Endodermal cell (in vitro differentiated cells): Measurements from ENCODE around the gene KIAA1671. TPM values are rescaled to one million over a fixed set of nuclear protein-coding genes. Genes with fewer than 3 reads are reported as not detected.

Experiments
- DNase-seq: peaks from one replicate; pipeline ENCODE4 v3.0.0-alpha.2; 2017
- H3K27ac ChIP-seq: 2 replicates; pipeline ENCODE4 v1.5.1; 2013; ENCODE audit warnings: mild to moderate bottlenecking, low read depth, low read length, moderate library complexity
- H3K27me3 ChIP-seq: 2 replicates; pipeline ENCODE4 v1.6.1; 2013; ENCODE audit warnings: mild to moderate bottlenecking, low read length, moderate library complexity; ENCODE audit not compliant: insufficient read depth, control insufficient read depth, poor library complexity, severe bottlenecking
- H3K36me3 ChIP-seq: 2 replicates; pipeline ENCODE4 v1.7.0; 2013; ENCODE audit warnings: mild to moderate bottlenecking, low read length, moderate library complexity; ENCODE audit not compliant: control insufficient read depth, insufficient read depth
- H3K4me1 ChIP-seq: one replicate; pipeline ENCODE4 v1.7.0; 2013; ENCODE audit warnings: low read length; ENCODE audit not compliant: control insufficient read depth, insufficient read depth
- H3K4me3 ChIP-seq: 2 replicates; pipeline ENCODE4 v1.5.1; 2013; ENCODE audit warnings: mild to moderate bottlenecking, low read length, moderate library complexity
- H3K9ac ChIP-seq: 2 replicates; pipeline ENCODE4 v1.6.1; 2013; ENCODE audit warnings: mild to moderate bottlenecking, low read length, moderate library complexity; ENCODE audit not compliant: poor library complexity, severe bottlenecking; ENCODE audit errors: extremely low read depth
- H3K9me3 ChIP-seq: 2 replicates; pipeline ENCODE4 v1.6.1; 2013; ENCODE audit warnings: mild to moderate bottlenecking, low read length, moderate library complexity; ENCODE audit not compliant: control insufficient read depth
- H3K27ac Mint-ChIP-seq: 2 replicates; pipeline ENCODE4 v1.8.0; 2020; ENCODE audit warnings: mixed read lengths
- H3K27me3 Mint-ChIP-seq: 2 replicates; pipeline ENCODE4 v1.8.0; 2021; ENCODE audit warnings: mild to moderate bottlenecking, mixed read lengths; ENCODE audit not compliant: insufficient read depth
- H3K36me3 Mint-ChIP-seq: 2 replicates; pipeline ENCODE4 v1.8.0; 2020; ENCODE audit warnings: low read depth, mixed read lengths
- H3K4me1 Mint-ChIP-seq: 2 replicates; pipeline ENCODE4 v1.8.0; 2020; ENCODE audit warnings: mixed read lengths
- H3K4me3 Mint-ChIP-seq: 2 replicates; pipeline ENCODE4 v1.8.0; 2020; ENCODE audit warnings: mild to moderate bottlenecking, moderate library complexity, mixed read lengths
- H3K9me3 Mint-ChIP-seq: 2 replicates; pipeline ENCODE4 v1.8.0; 2020; ENCODE audit warnings: mild to moderate bottlenecking, mixed read lengths
- WGBS, 2 experiments: methylation state at CpG; one replicate each; pipeline versions ENCODE4 v1.1.5 to v1.1.7; 2013; ENCODE audit warnings: missing lambda C conversion rate in 2 of 2, mixed read lengths in 1 of 2; ENCODE audit not compliant: insufficient coverage in 1 of 2, insufficient read length in 1 of 2; 5-methylcytosine and 5-hydroxymethylcytosine counted together
- total RNA-seq, 2 donors: library from RNA; stranded (reverse); fragmentation: NEBNext Ultra II Directional in 1 of 2; extraction: Animal tissue kit (Norgen Biotek cat#: 25700) in 1 of 2; gene quantifications; 2 replicates in 1 of 2; 3 replicates in 1 of 2; pipeline ENCODE4 v1.2.1, GENCODE V29; 2021
- TF ChIP-seq, protein P1 (sequence below): fragments of 200-600 bp; sonication (generic); conservative IDR thresholded peaks from 2 replicates; pipeline ENCODE4 v1.5.0; 2021; ENCODE audit warnings: antibody characterized with exemption, mild to moderate bottlenecking

KIAA1671 gene
- total RNA-seq, 2 donors from 2014 or later = 38.8 to 43.7 TPM

DNA sequence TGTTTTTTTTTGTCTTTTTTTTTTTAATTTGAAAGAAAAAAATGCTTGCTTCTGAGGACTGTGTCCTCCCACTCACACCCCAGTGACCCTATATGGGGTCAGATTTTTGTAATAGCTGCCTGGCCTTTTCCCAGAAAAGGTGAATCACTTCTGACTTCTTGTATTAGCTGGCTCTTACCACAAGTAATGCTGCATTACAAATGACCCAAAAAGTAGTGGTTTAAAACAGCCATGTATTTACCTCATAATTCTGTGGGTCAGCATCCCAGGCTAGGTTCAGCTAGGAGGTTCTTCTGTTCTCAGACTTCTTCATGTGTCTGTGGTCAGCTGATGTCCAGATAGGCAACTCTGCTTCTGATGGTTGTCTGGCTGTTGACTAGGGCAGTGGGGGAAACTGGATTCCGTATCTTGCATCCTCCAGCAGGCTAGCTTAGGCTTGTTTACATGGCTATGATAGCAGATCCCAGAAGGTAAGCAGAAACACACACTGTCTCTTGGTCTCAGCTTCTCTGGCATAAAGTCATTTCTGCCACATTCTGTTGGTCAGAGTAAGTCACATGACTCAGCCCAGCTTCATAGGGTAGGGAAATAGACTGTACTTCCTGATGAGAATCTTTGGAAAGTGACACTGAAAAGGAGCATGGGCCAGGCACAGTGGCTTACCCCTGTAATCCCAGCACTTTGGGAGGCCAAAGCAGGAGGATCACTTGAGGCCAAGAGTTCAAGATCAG lies 25.5 kb upstream of the KIAA1671 start:
- Histone ChIP-seq H3K4me1 (no peaks in the 10 kb centered on the region), H3K27ac (no peak overlapping the region), H3K9ac (no peak overlapping the region), H3K27me3 (no peaks in the 10 kb centered on the region), H3K9me3 (no peaks in the 10 kb centered on the region), H3K4me3 (no peak overlapping the region), H3K36me3 (no peaks in the 10 kb centered on the region)
- TF ChIP-seq, protein P1, sequence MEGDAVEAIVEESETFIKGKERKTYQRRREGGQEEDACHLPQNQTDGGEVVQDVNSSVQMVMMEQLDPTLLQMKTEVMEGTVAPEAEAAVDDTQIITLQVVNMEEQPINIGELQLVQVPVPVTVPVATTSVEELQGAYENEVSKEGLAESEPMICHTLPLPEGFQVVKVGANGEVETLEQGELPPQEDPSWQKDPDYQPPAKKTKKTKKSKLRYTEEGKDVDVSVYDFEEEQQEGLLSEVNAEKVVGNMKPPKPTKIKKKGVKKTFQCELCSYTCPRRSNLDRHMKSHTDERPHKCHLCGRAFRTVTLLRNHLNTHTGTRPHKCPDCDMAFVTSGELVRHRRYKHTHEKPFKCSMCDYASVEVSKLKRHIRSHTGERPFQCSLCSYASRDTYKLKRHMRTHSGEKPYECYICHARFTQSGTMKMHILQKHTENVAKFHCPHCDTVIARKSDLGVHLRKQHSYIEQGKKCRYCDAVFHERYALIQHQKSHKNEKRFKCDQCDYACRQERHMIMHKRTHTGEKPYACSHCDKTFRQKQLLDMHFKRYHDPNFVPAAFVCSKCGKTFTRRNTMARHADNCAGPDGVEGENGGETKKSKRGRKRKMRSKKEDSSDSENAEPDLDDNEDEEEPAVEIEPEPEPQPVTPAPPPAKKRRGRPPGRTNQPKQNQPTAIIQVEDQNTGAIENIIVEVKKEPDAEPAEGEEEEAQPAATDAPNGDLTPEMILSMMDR = no peak
- no peaks in the 10 kb centered on the region for H3K9me3 Mint-ChIP-seq
- 86 to 95% methylated on average over 1 of the region's 1 CpG for WGBS, 2 experiments
- H3K36me3 Mint-ChIP-seq = no peaks in the 10 kb centered on the region
- DNase-seq = no peak
- no peak overlapping the region for H3K27ac Mint-ChIP-seq
- peaks cover 3% of the 10 kb centered on the region for H3K4me1 Mint-ChIP-seq
- peaks cover 1% of the 10 kb centered on the region for H3K27me3 Mint-ChIP-seq
- H3K4me3 Mint-ChIP-seq = no peak overlapping the region

DNA sequence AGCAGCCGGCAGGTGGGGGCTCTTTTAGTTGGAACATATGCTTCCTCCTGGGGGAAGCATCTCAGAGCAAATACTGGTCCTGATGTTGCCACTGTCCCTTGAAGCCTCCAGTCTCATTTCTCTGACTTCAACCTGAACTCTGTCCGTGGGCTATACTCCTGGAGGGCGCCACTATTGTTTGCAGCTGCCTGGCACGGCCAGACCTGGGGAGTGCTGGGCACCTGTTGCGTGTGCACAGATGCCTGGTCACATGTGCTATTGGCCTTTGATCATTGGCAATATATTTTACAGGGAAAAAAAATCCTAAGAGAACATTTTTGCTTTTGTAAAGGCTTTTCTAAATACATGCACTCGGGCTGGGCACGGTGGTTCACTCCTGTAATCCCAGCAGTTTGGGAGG lies 24.2 kb upstream of the KIAA1671 start:
- Mint-ChIP-seq H3K4me1 (peaks cover 3% of the 10 kb centered on the region), H3K27me3 (peaks cover 1% of the 10 kb centered on the region), H3K4me3 (no peak overlapping the region), H3K9me3 (no peaks in the 10 kb centered on the region), H3K27ac (no peak overlapping the region), H3K36me3 (no peaks in the 10 kb centered on the region)
- 91 to 94% methylated on average over 4 to 7 of the region's 7 CpGs for WGBS, 2 experiments
- no peak overlapping the region for H3K4me3 ChIP-seq
- no peak overlapping the region for H3K27ac ChIP-seq
- no peak overlapping the region for H3K9ac ChIP-seq
- DNase-seq = no peak
- H3K4me1 ChIP-seq = no peaks in the 10 kb centered on the region
- no peaks in the 10 kb centered on the region for H3K9me3 ChIP-seq
- H3K27me3 ChIP-seq = no peaks in the 10 kb centered on the region
- TF ChIP-seq, protein P1 = no peak
- H3K36me3 ChIP-seq = no peaks in the 10 kb centered on the region

DNA sequence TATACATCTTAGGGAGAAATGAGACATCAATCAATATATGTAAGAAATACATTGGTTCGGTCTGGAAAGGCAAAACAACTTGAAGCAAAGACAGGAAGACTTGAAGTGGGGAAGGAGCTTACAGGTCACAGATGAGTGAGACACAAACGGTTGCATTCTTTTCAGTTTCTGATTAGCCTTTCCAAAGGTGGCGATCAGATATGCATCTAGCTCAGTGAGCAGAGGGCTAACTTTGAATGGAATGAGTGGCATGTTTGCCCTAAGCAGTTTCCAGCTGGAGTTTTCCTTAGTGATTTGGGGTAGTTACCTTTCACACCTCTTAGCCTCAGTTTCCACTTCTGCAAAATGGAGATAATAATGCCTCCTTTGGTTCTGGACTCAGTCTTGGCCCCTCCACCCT lies 21.8 kb upstream of the KIAA1671 start:
- Histone ChIP-seq H3K27ac (no peak overlapping the region), H3K4me3 (no peak overlapping the region), H3K4me1 (no peaks in the 10 kb centered on the region), H3K9ac (no peak overlapping the region), H3K27me3 (no peaks in the 10 kb centered on the region), H3K36me3 (no peaks in the 10 kb centered on the region), H3K9me3 (no peaks in the 10 kb centered on the region)
- Mint-ChIP-seq H3K4me3 (no peak overlapping the region), H3K36me3 (no peaks in the 10 kb centered on the region), H3K27ac (no peak overlapping the region), H3K4me1 (peaks cover 7% of the 10 kb centered on the region), H3K27me3 (peaks cover 1% of the 10 kb centered on the region), H3K9me3 (no peaks in the 10 kb centered on the region)
- 78 to 88% methylated on average over 3 of the region's 3 CpGs for WGBS, 2 experiments
- TF ChIP-seq, protein P1 = no peak
- DNase-seq = no peak
